Measurements from ENCODE around the gene TPT1. TPM values are rescaled to one million over a fixed set of nuclear protein-coding genes. Genes with fewer than 3 reads are reported as not detected.

TPT1 gene
- 3,429 and 4,775 TPM in 2 replicates for total RNA-seq

DNA sequence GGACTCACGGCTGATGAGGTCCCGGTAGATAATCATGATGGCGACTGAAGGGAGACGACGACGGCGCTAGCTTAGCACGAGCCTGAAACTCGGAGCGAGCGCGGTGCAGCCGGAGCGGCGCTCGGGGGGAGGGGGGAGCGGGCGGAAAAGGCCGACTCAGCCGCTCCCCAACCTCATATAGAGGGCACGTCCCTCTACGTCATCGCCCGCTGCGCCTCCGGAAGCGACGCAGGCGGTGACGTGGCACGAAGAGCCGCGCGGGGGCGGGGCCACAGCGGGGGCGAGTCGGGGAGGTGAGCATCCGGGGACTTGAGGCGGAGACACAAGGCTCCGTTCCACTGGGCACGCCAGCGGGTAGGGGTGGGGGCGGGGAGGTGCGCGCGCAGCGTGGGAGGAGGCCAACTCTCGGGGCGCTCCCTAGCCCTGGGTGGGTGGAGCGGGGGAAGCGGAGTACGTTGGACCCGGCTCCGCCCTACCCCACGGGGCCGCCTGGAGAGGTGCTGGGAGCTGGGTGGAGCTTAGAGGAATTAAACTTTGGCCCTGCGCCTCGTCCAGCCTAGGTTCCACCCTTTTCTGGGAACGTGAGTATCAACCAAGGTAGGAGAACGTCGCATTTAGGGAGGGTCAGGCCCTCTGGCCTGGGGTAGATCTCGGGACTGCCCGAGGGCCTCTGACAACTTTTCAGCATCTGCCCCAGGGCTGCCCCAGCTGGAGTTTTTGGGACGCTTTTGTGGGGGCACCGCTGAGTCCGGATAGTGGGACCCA is at the start of gene TPT1:
Gene TPT1, minus strand, starts transcription at position 150 of the 765 bp plus-strand sequence. Its CDS starts 114 bp downstream, at position 36.

Other genes starting within 250 kb of the TPT1 start
- 25.5 and 41.7 TPM in 2 replicates for gene GTF2F2, start 220.7 kb downstream of the TPT1 start, total RNA-seq
- 0.09 and 0.14 TPM in 2 replicates for gene KCTD4, start 140.1 kb downstream of the TPT1 start, total RNA-seq
- gene SLC25A30, start 77.2 kb upstream of the TPT1 start, total RNA-seq = 9.0 and 12.8 TPM in 2 replicates
- 29.7 and 31.9 TPM in 2 replicates for gene COG3, start 123.8 kb upstream of the TPT1 start, total RNA-seq

Measured in smooth muscle cell of bladder (primary cell).